ENCODE results near the gene KLF7. TPM values are rescaled to one million over a fixed set of nuclear protein-coding genes. Genes with fewer than 3 reads are reported as not detected.
"Not testable (repeated sequence)": the region's sequence is repeated elsewhere in the genome, so short reads cannot be mapped to it uniquely, and the experiment has no call there.

Gene KLF7
- total RNA-seq, 2 donors from 2014 or later: 27.2 to 28.3 TPM

DNA sequence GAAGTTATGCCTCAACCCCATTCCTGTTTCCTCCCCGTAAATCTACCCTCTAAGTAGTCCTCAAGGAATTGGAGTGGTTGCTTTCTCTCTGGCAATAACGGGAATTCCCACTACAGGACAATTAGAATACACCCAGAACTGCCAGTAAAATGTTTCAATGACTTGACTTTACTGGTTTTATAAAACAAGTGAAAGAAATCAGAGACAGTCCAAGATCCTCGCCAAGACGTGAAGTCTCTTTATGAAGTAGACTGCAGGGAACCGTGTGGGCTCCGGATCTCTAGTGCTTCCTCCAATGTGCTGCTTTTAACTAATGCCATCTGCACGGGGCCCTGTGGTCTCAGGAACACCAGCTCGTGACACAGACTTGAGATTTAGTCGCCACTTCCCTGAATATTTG lies 125.1 kb downstream of the KLF7 start:
- Histone ChIP-seq H3K9me3 (no peaks in the 10 kb centered on the region), H3K36me3 (no peaks in the 10 kb centered on the region), H3K27ac (no peak overlapping the region), H3K4me3 (no peak overlapping the region), H3K4me1 (ENCODE audit: control insufficient read depth in 1 of 2, low read depth in 2 of 2) (peaks cover 10 to 15% of the 10 kb centered on the region in 2 donors), H3K27me3 (replicated peaks; ENCODE audit: insufficient read depth) (no peaks in the 10 kb centered on the region)
- no peak for DNase-seq (ENCODE audit: low spot score)
- no peak for ATAC-seq (ENCODE audit: insufficient number of reproducible peaks, low FRiP score, low read depth)
- TF ChIP-seq CTCF (IDR thresholded peaks at IDR 0.05): no peak

DNA sequence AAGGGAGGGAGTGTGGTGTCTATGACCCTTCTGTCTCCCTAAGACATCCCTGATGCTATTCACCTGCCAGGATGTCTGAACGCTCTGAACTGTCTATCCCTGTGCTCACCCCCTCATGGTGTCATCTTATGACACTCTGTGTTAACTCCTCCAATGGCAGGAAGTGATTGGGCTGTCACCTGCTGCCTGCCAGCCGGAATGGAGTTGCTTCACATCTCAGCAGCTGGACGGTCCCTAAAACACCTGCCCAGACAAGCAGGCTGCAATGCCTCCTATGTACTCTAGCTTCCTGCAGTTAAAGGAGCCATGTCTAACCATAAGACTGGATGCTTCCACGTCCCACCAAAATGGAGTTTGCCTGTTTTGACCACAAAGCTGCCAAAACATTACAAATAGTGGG lies 126.5 kb downstream of the KLF7 start:
- no peak for TF ChIP-seq CTCF (IDR thresholded peaks at IDR 0.05)
- H3K4me3 ChIP-seq: no peak overlapping the region
- no peaks in the 10 kb centered on the region for H3K36me3 ChIP-seq
- DNase-seq (ENCODE audit: low spot score): no peak
- no peaks in the 10 kb centered on the region for H3K27me3 ChIP-seq (replicated peaks; ENCODE audit: insufficient read depth)
- no peaks in the 10 kb centered on the region for H3K9me3 ChIP-seq
- no peak overlapping the region for H3K27ac ChIP-seq
- peaks cover 10 to 15% of the 10 kb centered on the region in 2 donors for H3K4me1 ChIP-seq (ENCODE audit: control insufficient read depth in 1 of 2, low read depth in 2 of 2)
- ATAC-seq (ENCODE audit: insufficient number of reproducible peaks, low FRiP score, low read depth): no peak

GRCh38 chr2:207038299-207038698 lies 127.4 kb downstream of the KLF7 start:
- no peaks in the 10 kb centered on the region for H3K36me3 ChIP-seq
- no peak for TF ChIP-seq CTCF (IDR thresholded peaks at IDR 0.05)
- peaks cover 1% of the 10 kb centered on the region for H3K9me3 ChIP-seq
- H3K4me1 ChIP-seq (ENCODE audit: control insufficient read depth in 1 of 2, low read depth in 2 of 2): peaks cover 10 to 15% of the 10 kb centered on the region in 2 donors
- ATAC-seq (ENCODE audit: insufficient number of reproducible peaks, low FRiP score, low read depth) (no peak), DNase-seq (ENCODE audit: low spot score) (no peak)
- no peak overlapping the region for H3K4me3 ChIP-seq
- no peaks in the 10 kb centered on the region for H3K27me3 ChIP-seq (replicated peaks; ENCODE audit: insufficient read depth)
- H3K27ac ChIP-seq: no peak overlapping the region

DNA sequence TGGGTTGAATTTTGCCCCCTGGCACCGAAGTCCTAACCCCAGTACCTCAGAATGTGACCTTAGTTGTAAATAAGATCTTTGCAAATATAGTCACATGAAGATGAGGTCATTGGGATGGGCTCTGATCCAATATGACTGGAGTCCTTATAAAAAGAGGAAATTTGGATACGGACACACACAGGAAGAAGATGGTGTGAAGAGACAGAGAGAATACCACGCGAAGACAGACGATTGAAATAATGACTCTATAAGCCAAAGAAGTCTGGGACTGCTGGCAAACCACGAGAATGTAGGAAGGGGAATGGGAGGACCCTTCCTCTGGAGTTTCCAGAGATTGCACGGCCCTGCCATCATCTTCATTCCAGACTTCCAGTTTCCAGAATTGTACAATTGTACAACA lies 127.9 kb downstream of the KLF7 start:
- TF ChIP-seq CTCF (IDR thresholded peaks at IDR 0.05): no peak
- H3K4me1 ChIP-seq (ENCODE audit: control insufficient read depth in 1 of 2, low read depth in 2 of 2): peaks cover 10 to 11% of the 10 kb centered on the region in 2 donors
- H3K27me3 ChIP-seq (replicated peaks; ENCODE audit: insufficient read depth): no peaks in the 10 kb centered on the region
- no peak overlapping the region for H3K4me3 ChIP-seq
- DNase-seq (ENCODE audit: low spot score) (no peak), ATAC-seq (ENCODE audit: insufficient number of reproducible peaks, low FRiP score, low read depth) (no peak)
- H3K9me3 ChIP-seq: peaks cover 5% of the 10 kb centered on the region
- no peak overlapping the region for H3K27ac ChIP-seq
- no peaks in the 10 kb centered on the region for H3K36me3 ChIP-seq

GRCh38 chr2:207037023-207037422 lies 128.7 kb downstream of the KLF7 start:
- H3K4me1 ChIP-seq (ENCODE audit: control insufficient read depth in 1 of 2, low read depth in 2 of 2); DNase-seq (ENCODE audit: low spot score); H3K27me3 ChIP-seq (replicated peaks; ENCODE audit: insufficient read depth); H3K27ac ChIP-seq; H3K4me3 ChIP-seq; H3K36me3 ChIP-seq; ATAC-seq (ENCODE audit: insufficient number of reproducible peaks, low FRiP score, low read depth); H3K9me3 ChIP-seq: not testable (repeated sequence)

GRCh38 chr2:207035875-207036274 lies 129.9 kb downstream of the KLF7 start:
- TF ChIP-seq CTCF (IDR thresholded peaks at IDR 0.05): no peak
- DNase-seq (ENCODE audit: low spot score) (no peak), ATAC-seq (ENCODE audit: insufficient number of reproducible peaks, low FRiP score, low read depth) (no peak)
- peaks cover 5% of the 10 kb centered on the region for H3K9me3 ChIP-seq
- H3K36me3 ChIP-seq: no peaks in the 10 kb centered on the region
- no peak overlapping the region for H3K27ac ChIP-seq
- no peak overlapping the region for H3K4me3 ChIP-seq
- peaks cover 0 to under 1% of the 10 kb centered on the region in 2 donors for H3K4me1 ChIP-seq (ENCODE audit: control insufficient read depth in 1 of 2, low read depth in 2 of 2)
- no peaks in the 10 kb centered on the region for H3K27me3 ChIP-seq (replicated peaks; ENCODE audit: insufficient read depth)

All from thoracic aorta (tissue), 2 donors.